H7 (cell line): Measurements from ENCODE around the gene USP31. TPM values are rescaled to one million over a fixed set of nuclear protein-coding genes. Genes with fewer than 3 reads are reported as not detected.

ENCODE experiments used
- DNase-seq: peaks from one replicate; pipeline ENCODE4 v3.0.0; 2012
- H3K27me3 ChIP-seq: 2 replicates; pipeline ENCODE4 v1.6.0; 2011; ENCODE audit warnings: mild to moderate bottlenecking, low read length; ENCODE audit not compliant: control insufficient read depth, insufficient read depth
- H3K36me3 ChIP-seq: replicated peaks from 2 replicates; pipeline ENCODE4 v1.5.1; 2011; ENCODE audit warnings: low read length; ENCODE audit not compliant: control insufficient read depth, insufficient read depth
- H3K4me3 ChIP-seq: 2 replicates; pipeline ENCODE4 v1.5.1; 2011; ENCODE audit warnings: low read depth, mild to moderate bottlenecking, control low read depth, low read length, moderate library complexity; ENCODE audit not compliant: insufficient read depth
- total RNA-seq: library from RNA; depleted of rRNA; stranded (reverse); fragments of >200 nt; shearing (Covaris generic); gene quantifications from 2 replicates; pipeline ENCODE4 v1.2.3, GENCODE V29; 2014

The USP31 gene
- total RNA-seq, 1 experiment from 2014 or later: 8.3 TPM

DNA sequence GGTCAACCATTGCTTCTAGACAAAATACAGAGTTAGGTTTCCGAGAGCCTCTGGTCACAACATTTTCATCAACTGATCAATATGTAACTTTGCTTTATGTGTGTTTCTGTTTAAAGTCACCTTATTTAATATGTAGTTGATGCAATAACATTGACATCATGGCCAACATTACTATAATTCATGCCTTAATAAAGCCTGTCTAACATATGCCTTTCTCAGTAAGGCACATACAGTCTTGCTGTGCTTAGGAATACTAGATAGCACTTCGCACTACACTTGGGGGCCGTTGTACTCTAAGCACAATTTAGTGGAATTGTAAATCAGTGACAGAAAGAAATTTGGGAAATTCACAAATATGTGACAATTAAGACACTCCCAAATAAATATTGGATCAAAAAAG, 23.7 kb upstream of the USP31 start:
- Histone ChIP-seq H3K36me3 (no peaks in the 10 kb centered on the region), H3K27me3 (peaks cover 1% of the 10 kb centered on the region; the same call in 1 of the 2 replicates), H3K4me3 (no peak overlapping the region)
- DNase-seq: no peak

GRCh38 chr16:23172583-23172982, 23.3 kb upstream of the USP31 start:
- DNase-seq: peak; percentile 55
- no peak overlapping the region for H3K4me3 ChIP-seq
- peaks cover 1% of the 10 kb centered on the region; the same call in 1 of the 2 replicates for H3K27me3 ChIP-seq
- no peaks in the 10 kb centered on the region for H3K36me3 ChIP-seq

DNA sequence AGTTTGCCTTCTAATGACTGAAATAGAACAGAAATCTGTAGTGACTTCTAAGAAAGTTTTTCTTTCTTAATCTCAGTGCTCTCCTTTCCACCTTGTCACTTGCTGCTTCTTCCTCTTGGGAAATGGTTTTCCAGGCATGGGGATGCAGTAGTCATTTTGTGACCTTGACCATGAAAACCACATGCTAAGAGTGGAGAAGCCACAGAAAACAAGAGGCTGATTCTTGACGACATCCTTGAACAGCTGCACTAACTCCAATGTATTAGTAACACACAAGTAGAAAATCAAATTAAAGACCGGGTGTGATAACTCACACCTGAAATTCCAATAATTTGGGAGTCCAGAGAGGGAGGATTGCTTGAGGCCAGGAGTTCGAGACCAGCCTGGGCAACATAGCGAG, 15.5 kb upstream of the USP31 start:
- Histone ChIP-seq H3K27me3 (no peaks in the 10 kb centered on the region), H3K36me3 (no peaks in the 10 kb centered on the region), H3K4me3 (no peak overlapping the region)
- DNase-seq: no peak

DNA sequence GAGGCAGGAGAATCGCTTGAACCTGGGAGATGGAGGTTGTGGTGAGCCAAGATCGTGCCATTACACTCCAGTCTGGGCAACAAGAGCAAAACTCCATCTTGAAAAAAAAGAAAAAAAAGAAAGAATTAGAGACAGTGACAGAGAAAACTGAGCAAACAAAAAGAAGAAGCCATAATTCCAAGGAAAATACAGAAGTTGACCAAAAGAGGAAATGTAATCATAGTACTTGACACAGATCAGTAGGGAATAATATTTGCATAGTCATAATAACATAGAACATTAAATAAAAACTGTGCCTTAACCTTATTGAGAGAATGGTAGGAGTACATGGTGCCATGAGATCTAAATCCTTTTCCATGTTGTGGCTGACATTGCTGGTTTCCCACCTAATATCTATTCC, 14.7 kb upstream of the USP31 start:
- no peak overlapping the region for H3K4me3 ChIP-seq
- no peaks in the 10 kb centered on the region for H3K27me3 ChIP-seq
- no peak for DNase-seq
- H3K36me3 ChIP-seq: no peaks in the 10 kb centered on the region

GRCh38 chr16:23160574-23160973, 11.3 kb upstream of the USP31 start:
- DNase-seq: no peak
- H3K27me3 ChIP-seq: no peaks in the 10 kb centered on the region

GRCh38 chr16:23160082-23160481, 10.8 kb upstream of the USP31 start:
- no peak for DNase-seq
- Histone ChIP-seq H3K4me3 (no peak overlapping the region), H3K27me3 (no peaks in the 10 kb centered on the region), H3K36me3 (no peaks in the 10 kb centered on the region)

More at GRCh38 chr16:23160574-23160973, 11.3 kb upstream of the USP31 start:
- no peak overlapping the region for H3K4me3 ChIP-seq
- no peaks in the 10 kb centered on the region for H3K36me3 ChIP-seq

- Histone ChIP-seq H3K27me3 (no peaks in the 10 kb centered on the region), H3K4me3 (no peak overlapping the region), H3K36me3 (no peaks in the 10 kb centered on the region)
- DNase-seq: no peak
These were observed 8.9 kb upstream of the USP31 start for GRCh38 chr16:23158114-23158513.

DNA sequence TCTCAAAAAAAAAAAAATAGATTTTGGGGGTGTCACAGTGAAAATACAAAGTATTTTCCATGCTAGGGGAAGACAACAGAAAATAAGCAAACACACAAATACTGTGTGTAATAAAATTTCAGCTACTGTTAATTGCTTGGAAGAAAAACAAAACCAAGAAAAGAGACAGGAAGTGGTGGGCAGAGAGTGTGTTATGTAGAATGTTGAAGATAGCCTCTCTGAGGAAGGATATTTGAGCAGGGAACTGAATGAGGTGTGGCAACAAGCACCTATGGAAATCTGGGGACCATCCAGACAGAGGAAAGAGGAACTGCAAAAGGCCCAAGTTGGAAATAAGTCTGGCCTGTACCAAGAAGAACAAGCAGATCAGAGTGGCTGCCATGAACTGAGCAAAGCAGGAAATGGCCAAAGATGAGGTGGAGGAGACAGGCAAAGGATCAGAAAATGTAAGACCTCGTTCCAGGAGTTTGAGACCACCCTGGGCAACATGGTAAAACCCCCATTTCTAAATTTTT, 7.8 kb upstream of the USP31 start:
- DNase-seq: no peak
- Histone ChIP-seq H3K27me3 (no peaks in the 10 kb centered on the region), H3K4me3 (no peak overlapping the region), H3K36me3 (no peaks in the 10 kb centered on the region)

DNA sequence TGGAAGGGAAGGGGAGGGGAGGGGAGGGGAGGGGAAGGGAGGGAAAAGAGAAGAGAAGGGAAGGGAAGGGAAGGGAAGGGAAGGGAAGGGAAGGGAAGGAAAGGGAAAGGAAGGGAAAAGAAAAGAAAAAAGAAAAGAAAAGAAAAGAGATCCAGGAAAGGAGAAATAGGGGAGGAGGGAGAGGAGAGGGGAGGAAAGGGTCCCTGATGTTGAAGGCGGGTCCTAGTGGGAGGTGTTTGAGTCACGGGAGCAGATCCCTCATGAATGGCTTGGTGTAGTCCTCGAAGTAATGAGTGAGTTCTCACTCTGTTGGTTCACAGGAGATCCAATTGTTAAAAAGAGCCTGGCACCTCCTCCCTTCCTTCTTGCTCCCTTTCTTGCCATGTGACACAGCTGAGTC, 6.9 kb upstream of the USP31 start:
- Histone ChIP-seq H3K27me3 (no peaks in the 10 kb centered on the region), H3K36me3 (no peaks in the 10 kb centered on the region), H3K4me3 (no peak overlapping the region)
- DNase-seq: no peak

DNA sequence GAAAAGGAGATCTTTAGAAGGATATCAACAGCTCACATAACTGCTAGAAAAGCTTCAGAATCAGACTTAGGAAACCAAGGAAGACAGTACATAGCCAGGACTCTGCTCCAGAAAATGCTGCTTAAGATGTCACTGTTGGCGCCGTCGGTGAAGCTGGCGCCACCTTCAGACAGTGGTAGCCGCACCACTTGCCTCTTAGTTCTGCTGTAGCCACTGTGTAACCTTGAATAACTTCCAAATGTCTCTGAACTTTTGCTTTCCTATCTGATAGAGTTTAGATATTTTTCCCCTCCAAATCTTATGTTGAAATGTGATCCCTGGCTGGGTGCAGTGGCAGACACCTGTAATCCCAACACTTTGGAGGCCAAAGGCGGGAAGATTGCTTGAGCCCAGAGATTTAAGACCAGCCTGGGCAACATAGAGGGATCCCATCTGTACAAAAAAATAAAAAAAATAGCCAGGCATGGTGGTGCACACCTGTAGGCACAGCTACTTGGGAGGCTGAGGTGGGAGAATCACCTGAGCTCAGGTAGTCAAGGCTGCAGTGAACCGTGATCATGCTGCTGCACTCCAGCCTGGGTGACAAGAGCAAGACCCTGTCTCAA, 6.3 kb upstream of the USP31 start:
- Histone ChIP-seq H3K4me3 (no peak overlapping the region), H3K36me3 (no peaks in the 10 kb centered on the region), H3K27me3 (0 out of 2 replicates have a peak, but pooled peaks cover 2% of the 10 kb centered on the region)
- DNase-seq: no peak

DNA sequence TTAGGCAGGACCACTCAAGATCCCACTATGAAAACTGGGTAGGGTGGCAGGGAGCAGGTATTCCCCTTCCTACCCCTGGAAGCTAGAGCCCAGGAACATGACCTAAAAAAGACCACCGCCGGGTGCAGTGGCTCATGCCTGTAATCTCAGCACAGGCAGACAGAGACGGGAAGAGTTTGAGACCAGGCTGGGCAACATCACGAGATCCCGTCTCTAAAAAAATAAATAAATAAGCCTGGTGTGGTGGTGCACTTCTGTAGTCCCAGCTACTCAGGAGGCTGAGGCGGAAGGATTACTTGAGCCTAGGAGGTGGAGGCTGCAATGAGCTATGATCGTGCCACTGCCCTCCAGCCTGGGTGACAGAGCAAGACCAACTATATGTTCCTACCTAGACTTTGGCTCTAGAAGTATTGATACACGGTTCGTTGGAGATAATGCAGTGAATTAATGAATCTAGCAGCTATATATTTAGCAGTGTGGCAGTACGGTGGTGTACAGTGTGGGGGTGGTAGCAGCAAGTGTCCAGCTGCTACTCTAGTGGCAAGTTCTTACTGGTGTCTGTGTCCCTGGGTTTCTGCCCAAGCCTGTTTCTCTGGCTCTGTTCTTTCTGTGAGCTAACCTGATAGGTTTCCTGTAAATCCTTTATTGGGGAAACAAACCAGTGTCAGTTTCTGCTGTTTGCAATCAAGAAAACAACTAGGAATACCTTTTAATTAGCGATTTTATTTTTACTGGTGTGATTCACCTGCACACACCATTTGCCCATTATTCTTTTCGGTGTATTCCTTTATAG, 3.3 kb upstream of the USP31 start:
- Histone ChIP-seq H3K36me3 (no peaks in the 10 kb centered on the region), H3K4me3 (no peak overlapping the region), H3K27me3 (0 out of 2 replicates have a peak, but pooled peaks cover 3% of the 10 kb centered on the region)
- DNase-seq: no peak

DNA sequence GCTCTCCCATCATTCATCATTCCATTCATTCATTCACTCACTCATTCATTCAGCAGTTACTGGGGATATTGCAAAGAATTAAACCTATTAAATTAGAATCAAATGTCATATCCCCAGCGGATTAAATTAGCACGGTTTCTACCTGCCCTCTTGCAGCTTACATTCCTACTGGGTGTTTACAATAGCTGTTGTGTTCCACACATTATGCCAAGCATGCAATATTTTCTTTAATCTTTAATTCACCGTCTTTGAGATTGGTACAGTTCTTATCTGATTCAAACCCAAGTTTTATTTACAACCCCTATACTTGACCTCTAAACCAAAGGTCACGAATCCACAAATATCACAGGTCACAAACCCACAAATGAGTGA, 727 bp upstream of the USP31 start:
- peak overlapping the region; percentile 76 for H3K4me3 ChIP-seq
- 0 out of 2 replicates have a peak, but pooled peaks cover 3% of the 10 kb centered on the region for H3K27me3 ChIP-seq
- no peaks in the 10 kb centered on the region for H3K36me3 ChIP-seq
- DNase-seq: no peak

GRCh38 chr16:23148513-23149266, 562 bp downstream of the USP31 start:
- Histone ChIP-seq H3K27me3 (0 out of 2 replicates have a peak, but pooled peaks cover 3% of the 10 kb centered on the region), H3K36me3 (no peaks in the 10 kb centered on the region), H3K4me3 (peak overlapping the region; percentile 73)
- DNase-seq: peak; percentile 73

- Histone ChIP-seq H3K27me3 (0 out of 2 replicates have a peak, but pooled peaks cover 3% of the 10 kb centered on the region), H3K4me3 (peak overlapping the region; percentile 73), H3K36me3 (no peaks in the 10 kb centered on the region)
- DNase-seq: no peak
These were observed 1.1 kb downstream of the USP31 start for GRCh38 chr16:23148166-23148512.
